ENCODE results near the gene PCDHGB4. TPM values are rescaled to one million over a fixed set of nuclear protein-coding genes. Genes with fewer than 3 reads are reported as not detected.
"Not testable (repeated sequence)": the region's sequence is repeated elsewhere in the genome, so short reads cannot be mapped to it uniquely, and the experiment has no call there.

PCDHGB4 gene
- total and polyA plus RNA-seq, 2 of the 13 experiments (the other 11 are each of a cell fraction or from before 2014, with no cell fraction given): 1.7 to 3.3 TPM

DNA sequence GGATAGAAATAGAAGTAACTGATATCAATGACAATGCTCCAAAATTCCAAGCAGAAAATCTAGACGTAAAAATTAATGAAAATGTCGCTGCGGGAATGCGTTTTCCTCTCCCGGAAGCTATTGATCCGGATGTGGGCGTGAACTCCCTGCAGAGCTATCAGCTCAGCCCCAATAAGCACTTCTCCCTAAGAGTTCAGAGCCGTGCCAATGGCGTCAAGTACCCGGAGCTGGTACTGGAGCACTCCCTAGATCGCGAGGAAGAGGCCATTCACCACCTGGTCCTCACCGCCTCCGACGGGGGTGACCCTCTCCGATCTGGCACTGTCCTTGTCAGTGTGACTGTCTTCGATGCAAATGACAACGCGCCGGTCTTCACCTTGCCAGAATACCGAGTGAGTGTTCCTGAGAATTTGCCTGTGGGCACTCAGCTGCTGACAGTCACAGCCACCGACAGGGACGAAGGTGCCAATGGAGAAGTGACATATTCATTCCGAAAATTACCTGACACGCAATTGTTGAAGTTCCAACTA, 26.1 kb downstream of the PCDHGB4 start:
- Histone ChIP-seq H3K27me3 (ENCODE audit: control insufficient read depth in 1 of 2, insufficient read depth in 2 of 2, low read length in 2 of 2) (no peaks in the 10 kb centered on the region), H3K4me1 (ENCODE audit: insufficient read depth, low read length) (no peaks in the 10 kb centered on the region), H3K9ac (ENCODE audit: insufficient read depth, low read depth, low read length) (no peak overlapping the region), H3K79me2 (ENCODE audit: insufficient read depth, low read length) (no peaks in the 10 kb centered on the region), H4K20me1 (ENCODE audit: insufficient read depth, low read length) (no peaks in the 10 kb centered on the region), H3K4me3 (replicated peaks in 1 of 3; ENCODE audit: insufficient read depth in 1 of 3, low read depth in 2 of 3, low read length in 3 of 3) (no peak overlapping the region), H3K36me3 (replicated peaks in 1 of 2; ENCODE audit: control insufficient read depth in 1 of 2, insufficient read depth in 2 of 2, low read length in 2 of 2) (no peaks in the 10 kb centered on the region), H3K4me2 (ENCODE audit: low read depth, low read length) (no peak overlapping the region), H3K9me3 (ENCODE audit: low read length) (peaks cover 6% of the 10 kb centered on the region; the same call in 1 of the 2 replicates), H2AFZ (ENCODE audit: low read length) (no peak overlapping the region), H3K27ac (ENCODE audit: extremely low read length, insufficient read depth, low read length) (no peak overlapping the region)
- 77% methylated on average over 22 of the region's 25 CpGs for WGBS (ENCODE audit: low lambda C conversion rate)
- CTCF ChIA-PET (ENCODE audit: low intra/inter-chr PET ratio, low total read pairs): interaction anchor here (1.2 to 1.4 kb wide), 2 partner anchors 111 to 144 kb away, joined by 4 to 5 read pairs; no protein-coding TSS in a partner anchor
- FAIRE-seq (no peak), ATAC-seq (no peak), DNase-seq (ENCODE audit: low spot score) (no peak)
- BruUV-seq (replicated peaks): no TSS peak
- POLR2A ChIA-PET: no interaction called here
- intact Hi-C loops (cut with micrococcal nuclease; ENCODE audit: unreplicated experiment) (no loop called here), in situ Hi-C loops (cut with HindIII; ENCODE audit: extremely low pct_ligation_motif_present, low pct_unique_long_range_greater_than_20kb) (no loop called here)
- no peak for TF ChIP-seq NFYB (CRISPR knock-in tag; IDR thresholded peaks at IDR 0.05)

- CTCF ChIA-PET (ENCODE audit: low intra/inter-chr PET ratio, low total read pairs); DNase-seq (ENCODE audit: low spot score); H3K4me1 ChIP-seq (ENCODE audit: insufficient read depth, low read length); BruUV-seq (replicated peaks); POLR2A ChIA-PET; H4K20me1 ChIP-seq (ENCODE audit: insufficient read depth, low read length); H3K27me3 ChIP-seq (ENCODE audit: control insufficient read depth in 1 of 2, insufficient read depth in 2 of 2, low read length in 2 of 2); H3K4me3 ChIP-seq (replicated peaks in 1 of 3; ENCODE audit: insufficient read depth in 1 of 3, low read depth in 2 of 3, low read length in 3 of 3); H3K9ac ChIP-seq (ENCODE audit: insufficient read depth, low read depth, low read length); ATAC-seq; H3K27ac ChIP-seq (ENCODE audit: extremely low read length, insufficient read depth, low read length); H3K36me3 ChIP-seq (replicated peaks in 1 of 2; ENCODE audit: control insufficient read depth in 1 of 2, insufficient read depth in 2 of 2, low read length in 2 of 2); intact Hi-C loops (cut with micrococcal nuclease; ENCODE audit: unreplicated experiment); H3K79me2 ChIP-seq (ENCODE audit: insufficient read depth, low read length); H2AFZ ChIP-seq (ENCODE audit: low read length); H3K4me2 ChIP-seq (ENCODE audit: low read depth, low read length); FAIRE-seq: not testable (repeated sequence)
- WGBS (ENCODE audit: low lambda C conversion rate): 80% methylated on average over 20 of the region's 46 CpGs
- in situ Hi-C loops (cut with HindIII; ENCODE audit: extremely low pct_ligation_motif_present, low pct_unique_long_range_greater_than_20kb): loop anchor here (5.0 kb wide), 2 partner anchors 108 to 148 kb away; no protein-coding TSS in a partner anchor
- peaks cover 14% of the 10 kb centered on the region; the same call in 1 of the 2 replicates for H3K9me3 ChIP-seq (ENCODE audit: low read length)
Observed at GRCh38 chr5:141414548-141415274, 27.2 kb downstream of the PCDHGB4 start.

GRCh38 chr5:141415275-141415618, 27.7 kb downstream of the PCDHGB4 start:
- POLR2A ChIA-PET; H3K4me1 ChIP-seq (ENCODE audit: insufficient read depth, low read length); H3K36me3 ChIP-seq (replicated peaks in 1 of 2; ENCODE audit: control insufficient read depth in 1 of 2, insufficient read depth in 2 of 2, low read length in 2 of 2); H3K79me2 ChIP-seq (ENCODE audit: insufficient read depth, low read length); FAIRE-seq; H3K27ac ChIP-seq (ENCODE audit: extremely low read length, insufficient read depth, low read length); H3K9ac ChIP-seq (ENCODE audit: insufficient read depth, low read depth, low read length); H4K20me1 ChIP-seq (ENCODE audit: insufficient read depth, low read length); CTCF ChIA-PET (ENCODE audit: low intra/inter-chr PET ratio, low total read pairs); H3K4me3 ChIP-seq (replicated peaks in 1 of 3; ENCODE audit: insufficient read depth in 1 of 3, low read depth in 2 of 3, low read length in 3 of 3); H3K27me3 ChIP-seq (ENCODE audit: control insufficient read depth in 1 of 2, insufficient read depth in 2 of 2, low read length in 2 of 2); DNase-seq (ENCODE audit: low spot score); intact Hi-C loops (cut with micrococcal nuclease; ENCODE audit: unreplicated experiment); H2AFZ ChIP-seq (ENCODE audit: low read length); ATAC-seq; BruUV-seq (replicated peaks); H3K4me2 ChIP-seq (ENCODE audit: low read depth, low read length): not testable (repeated sequence)
- WGBS (ENCODE audit: low lambda C conversion rate): 55% methylated on average over 15 of the region's 24 CpGs
- H3K9me3 ChIP-seq (ENCODE audit: low read length): peaks cover 17% of the 10 kb centered on the region; the same call in 1 of the 2 replicates
- in situ Hi-C loops (cut with HindIII; ENCODE audit: extremely low pct_ligation_motif_present, low pct_unique_long_range_greater_than_20kb): loop anchor here (5.0 kb wide), 2 partner anchors 107 to 147 kb away; no protein-coding TSS in a partner anchor

All from HepG2 (cell line).